Retinal pigment epithelial cell (primary cell): ENCODE results near the gene PLEKHM3.
"Not testable (repeated sequence)": the region's sequence is repeated elsewhere in the genome, so short reads cannot be mapped to it uniquely, and the experiment has no call there.

Experiments used
- DNase-seq: peaks from one replicate; pipeline ENCODE4 v3.0.0-alpha.2; 2010; ENCODE audit warnings: low read depth
- H3K4me3 ChIP-seq: 2 replicates; pipeline ENCODE4 v1.5.1; 2011; ENCODE audit warnings: mild to moderate bottlenecking, low read length, control low read depth, moderate library complexity
- TF ChIP-seq, protein P1 (sequence below): conservative IDR thresholded peaks from 2 replicates; pipeline ENCODE4 v1.5.1; 2011; ENCODE audit warnings: low read depth, low read length, control low read depth, inconsistent platforms

Gene PLEKHM3

DNA sequence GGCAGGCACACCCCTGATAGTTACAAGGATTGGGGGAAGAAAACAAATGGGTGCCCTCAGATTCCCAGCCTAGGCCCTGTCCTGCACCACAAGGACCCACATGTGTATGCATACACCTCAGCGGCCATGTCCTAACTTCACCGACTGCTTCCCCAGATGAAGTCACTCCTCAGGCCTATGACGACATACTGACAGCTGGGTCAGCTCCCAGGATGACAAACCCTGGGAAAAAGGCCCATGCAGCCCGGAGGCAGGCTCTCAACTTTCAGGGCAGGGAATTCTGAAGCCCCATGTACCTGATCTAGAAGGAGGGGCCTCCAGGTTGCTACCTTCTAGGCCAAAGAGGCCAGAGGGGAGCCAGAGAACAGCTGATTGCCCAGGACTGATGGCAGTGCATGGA lies 11.0 kb upstream of the PLEKHM3 start:
- no peak for DNase-seq
- TF ChIP-seq, protein P1, sequence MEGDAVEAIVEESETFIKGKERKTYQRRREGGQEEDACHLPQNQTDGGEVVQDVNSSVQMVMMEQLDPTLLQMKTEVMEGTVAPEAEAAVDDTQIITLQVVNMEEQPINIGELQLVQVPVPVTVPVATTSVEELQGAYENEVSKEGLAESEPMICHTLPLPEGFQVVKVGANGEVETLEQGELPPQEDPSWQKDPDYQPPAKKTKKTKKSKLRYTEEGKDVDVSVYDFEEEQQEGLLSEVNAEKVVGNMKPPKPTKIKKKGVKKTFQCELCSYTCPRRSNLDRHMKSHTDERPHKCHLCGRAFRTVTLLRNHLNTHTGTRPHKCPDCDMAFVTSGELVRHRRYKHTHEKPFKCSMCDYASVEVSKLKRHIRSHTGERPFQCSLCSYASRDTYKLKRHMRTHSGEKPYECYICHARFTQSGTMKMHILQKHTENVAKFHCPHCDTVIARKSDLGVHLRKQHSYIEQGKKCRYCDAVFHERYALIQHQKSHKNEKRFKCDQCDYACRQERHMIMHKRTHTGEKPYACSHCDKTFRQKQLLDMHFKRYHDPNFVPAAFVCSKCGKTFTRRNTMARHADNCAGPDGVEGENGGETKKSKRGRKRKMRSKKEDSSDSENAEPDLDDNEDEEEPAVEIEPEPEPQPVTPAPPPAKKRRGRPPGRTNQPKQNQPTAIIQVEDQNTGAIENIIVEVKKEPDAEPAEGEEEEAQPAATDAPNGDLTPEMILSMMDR, result no peak
- no peak overlapping the region for H3K4me3 ChIP-seq

DNA sequence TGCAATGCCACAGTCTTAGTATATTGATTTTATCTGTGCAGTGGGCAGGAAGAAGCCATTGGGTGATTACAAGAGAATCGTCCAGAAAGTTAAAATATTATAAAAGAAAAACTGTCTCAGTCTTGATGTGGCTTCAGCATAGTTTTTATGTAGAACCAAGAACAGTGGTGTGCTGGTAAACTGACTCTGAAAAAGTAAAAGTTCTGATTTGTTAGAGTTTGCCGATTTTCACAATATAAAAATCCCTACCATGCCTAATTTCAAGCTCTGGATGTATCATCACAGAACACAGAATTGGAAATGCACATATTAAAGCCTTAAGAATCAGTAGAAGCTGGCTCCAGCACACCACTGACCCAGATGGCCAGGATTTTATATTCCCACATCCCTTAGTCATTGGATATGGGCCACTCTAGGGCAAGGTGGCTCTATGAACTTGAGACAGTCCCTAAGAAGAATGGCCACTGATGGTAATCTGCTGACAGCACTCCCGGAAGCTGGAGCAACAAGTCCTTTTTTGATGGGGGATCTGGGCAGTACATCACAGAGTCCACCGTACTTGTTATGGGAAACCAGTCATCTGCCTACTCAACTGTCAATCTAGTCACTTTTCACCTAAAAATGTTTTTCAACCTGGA lies 9.3 kb upstream of the PLEKHM3 start:
- no peak for DNase-seq
- no peak overlapping the region for H3K4me3 ChIP-seq
- TF ChIP-seq, protein P1, result no peak

DNA sequence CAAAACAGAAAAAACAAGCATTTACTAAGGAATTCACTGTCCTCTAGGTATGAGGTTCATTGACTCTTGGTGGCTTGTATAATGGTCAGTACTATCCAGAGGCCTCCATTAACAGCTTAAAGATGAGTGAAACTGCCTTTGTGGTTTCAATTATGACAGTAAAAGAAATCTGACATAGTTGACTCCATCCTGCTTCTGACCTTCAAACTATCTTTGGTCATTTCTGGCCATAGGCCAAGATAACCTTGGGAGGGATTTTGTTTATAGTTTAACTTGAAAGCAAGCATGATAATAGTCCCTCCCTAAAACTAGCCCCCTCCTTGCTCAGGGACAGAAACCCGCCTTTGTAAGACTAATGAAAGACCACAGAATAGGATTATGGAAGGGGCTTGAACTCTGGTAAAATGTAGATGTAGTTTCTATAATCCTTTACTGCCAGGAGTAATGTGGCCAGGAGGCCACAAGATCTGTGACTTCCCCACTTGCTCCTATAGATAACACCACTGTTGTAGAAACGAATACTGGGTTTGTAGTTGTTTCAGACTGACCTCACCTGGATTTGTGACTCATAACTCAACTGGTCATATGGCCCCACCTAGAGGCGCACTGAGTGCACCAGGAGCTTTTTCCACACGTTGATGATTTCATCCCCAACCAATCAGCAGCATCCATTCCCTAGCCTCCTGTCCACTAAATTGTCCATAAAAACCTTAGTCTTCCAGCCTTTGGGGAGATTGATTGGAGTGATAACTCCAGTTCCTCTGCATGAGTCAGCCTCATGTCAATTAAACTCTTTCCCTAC lies 8.6 kb upstream of the PLEKHM3 start:
- TF ChIP-seq, protein P1, result peak; percentile 41
- no peak for DNase-seq
- no peak overlapping the region for H3K4me3 ChIP-seq

DNA sequence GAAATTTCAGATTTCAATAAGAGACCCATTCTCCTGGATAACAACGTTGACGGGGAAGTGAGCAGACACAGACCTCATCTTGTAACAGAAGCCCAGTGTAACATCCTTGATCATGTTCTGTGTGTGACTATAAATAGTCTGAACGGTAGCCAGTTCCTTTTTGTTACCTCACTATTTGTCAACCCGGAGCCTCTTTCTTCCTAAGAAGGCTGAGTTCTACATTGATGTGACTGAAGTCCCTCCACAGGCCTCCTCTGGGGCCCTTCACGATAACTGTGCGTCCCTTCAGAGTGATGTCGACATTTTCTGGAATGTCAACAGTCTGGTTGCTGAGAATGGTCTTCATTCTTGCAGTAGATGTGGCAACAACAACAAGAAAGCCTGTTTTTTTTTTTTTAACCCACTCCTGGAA lies 6.3 kb upstream of the PLEKHM3 start:
- TF ChIP-seq, protein P1, result no peak
- no peak overlapping the region for H3K4me3 ChIP-seq
- no peak for DNase-seq

DNA sequence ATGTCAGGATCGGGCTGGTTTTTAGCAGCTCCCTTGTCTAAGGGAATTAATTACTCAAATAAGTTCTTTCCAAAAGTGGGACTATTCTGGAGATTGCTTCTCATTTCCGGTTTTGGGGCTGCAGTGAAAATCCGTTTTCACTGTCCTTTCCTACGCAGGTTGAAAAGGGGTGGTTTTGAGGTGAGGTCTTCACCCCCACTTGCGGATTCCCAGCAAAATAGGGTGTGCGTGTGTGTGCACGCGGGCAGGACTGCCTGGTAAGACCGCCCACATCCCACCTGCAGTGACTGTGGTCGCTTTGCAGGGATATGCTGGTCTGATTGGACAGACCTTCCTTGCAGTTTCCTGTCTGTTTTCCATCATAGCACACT lies 472 bp upstream of the PLEKHM3 start:
- DNase-seq, result no peak
- TF ChIP-seq, protein P1, result no peak

DNA sequence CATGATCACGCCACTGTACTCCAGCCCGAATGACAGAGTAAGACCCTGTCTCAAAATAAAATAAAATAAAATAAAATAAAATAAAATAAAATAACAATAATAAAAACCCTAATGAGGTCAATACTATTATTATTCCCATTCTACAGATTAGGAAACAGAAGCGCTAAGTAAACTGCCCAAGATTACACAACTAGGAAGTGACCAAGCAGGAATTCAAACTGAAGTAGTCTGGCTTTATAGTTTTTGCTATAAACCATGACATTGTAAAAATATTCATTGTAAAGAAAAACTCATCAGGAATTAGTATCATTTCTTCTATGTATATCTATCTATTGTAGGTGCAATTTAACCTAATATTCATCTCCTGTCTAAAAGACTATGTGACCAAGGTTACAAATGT lies 1.2 kb downstream of the PLEKHM3 start:
- H3K4me3 ChIP-seq, result no peak overlapping the region
- TF ChIP-seq, protein P1, result no peak
- DNase-seq, result no peak

More for the DNA sequence above, 472 bp upstream of the PLEKHM3 start:
- H3K4me3 ChIP-seq, result peak overlapping the region; percentile 57

DNA sequence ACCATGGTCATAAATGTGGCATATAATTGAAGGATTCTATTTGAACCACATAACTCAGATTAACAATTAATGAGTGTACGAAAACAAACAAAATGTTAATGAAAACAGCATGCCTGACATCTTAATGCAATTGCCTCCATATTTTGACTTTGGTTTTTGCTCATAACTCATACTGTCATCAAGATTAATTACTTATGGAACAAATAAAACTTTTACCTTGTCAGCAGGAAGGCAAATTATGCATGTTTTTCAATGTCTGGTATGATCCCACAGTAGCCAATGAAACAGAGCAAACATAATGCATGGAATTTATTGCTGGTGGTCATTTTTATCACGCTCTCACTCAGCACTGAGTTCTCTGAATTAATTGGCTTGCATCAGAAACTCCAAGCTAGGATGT lies 5.1 kb downstream of the PLEKHM3 start:
- TF ChIP-seq, protein P1, result no peak
- DNase-seq, result no peak
- H3K4me3 ChIP-seq, result no peak overlapping the region

DNA sequence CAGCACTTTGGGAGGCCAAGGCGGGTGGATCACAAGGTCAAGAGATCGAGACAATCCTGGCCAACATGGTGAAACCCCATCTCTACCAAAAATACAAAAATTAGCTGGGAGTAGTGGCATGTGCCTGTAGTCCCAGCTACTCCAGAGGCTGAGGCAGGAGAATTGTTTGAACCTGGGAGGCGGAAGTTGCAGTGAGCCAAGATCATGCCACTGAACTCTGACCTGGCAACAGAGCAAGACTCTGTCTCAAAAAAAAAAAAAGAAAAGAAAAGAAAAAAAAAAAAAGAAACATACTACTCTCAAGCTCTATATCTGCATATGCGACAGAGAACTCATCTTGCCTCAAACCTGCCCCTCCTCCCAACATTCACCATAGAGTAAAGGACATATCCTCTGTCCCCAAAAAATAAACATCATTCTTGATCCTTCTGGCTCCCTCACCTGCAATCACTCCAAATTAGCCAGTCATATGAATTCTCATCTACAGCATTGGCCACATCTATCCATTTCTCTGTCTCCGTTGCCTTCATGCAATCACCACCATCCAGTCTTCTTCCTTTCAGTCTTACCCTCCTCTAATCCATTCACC lies 7.1 kb downstream of the PLEKHM3 start:
- DNase-seq, H3K4me3 ChIP-seq: not testable (repeated sequence)
